DMS53 treated with DMSO at 0.1 percent for 48 hours (cell line): ENCODE data around the gene DPEP1.

ENCODE experiments used
- DNase-seq: peaks from one replicate; lab custom pipeline; 2025; ENCODE audit not compliant: unreplicated experiment; lab: John Stamatoyannopoulos, UW

Gene DPEP1

GRCh38 chr16:89598199-89598598 is 15.2 kb upstream of the DPEP1 start:
- no peak for DNase-seq

DNA sequence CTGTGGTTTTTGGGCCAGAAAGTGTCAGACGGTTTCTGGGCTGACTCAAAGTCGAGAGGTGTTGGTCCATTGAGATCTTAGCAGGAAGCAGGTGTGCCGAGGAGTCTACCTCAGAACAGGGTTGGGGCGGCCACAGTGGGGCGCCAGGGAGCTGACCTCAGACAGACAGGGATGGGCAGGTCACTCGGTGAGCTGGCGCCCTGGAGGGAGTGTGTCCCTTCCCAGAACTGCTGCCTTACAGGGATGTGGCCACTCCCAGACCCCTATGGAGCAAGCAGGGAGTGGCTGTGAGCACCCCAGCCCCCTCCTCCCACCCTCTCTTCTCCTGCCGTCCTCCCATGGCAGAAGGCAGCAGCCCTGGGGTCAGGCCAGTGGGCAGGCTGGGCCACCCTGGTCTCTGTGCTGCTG is 14.0 kb upstream of the DPEP1 start:
- peak; percentile 36 for DNase-seq

GRCh38 chr16:89599902-89600301 is 13.5 kb upstream of the DPEP1 start:
- DNase-seq, result no peak

DNA sequence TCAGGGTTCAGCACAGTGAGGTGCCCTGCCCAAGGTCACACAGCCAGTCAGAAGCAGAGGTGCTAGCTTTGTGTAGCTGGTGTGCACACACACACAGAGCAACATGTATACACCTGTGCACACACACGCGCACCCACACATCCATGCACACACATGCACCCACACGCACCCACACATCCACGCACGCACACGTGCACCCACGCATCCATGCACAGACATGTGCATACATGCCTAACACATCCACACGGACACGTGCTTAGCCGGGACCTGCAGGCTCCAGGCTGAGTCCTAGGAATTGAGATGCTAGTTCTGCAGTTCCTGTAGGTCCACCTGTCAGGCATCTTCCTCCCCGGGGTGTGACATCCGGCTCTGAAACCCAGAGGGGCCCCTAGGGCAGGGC is 13.0 kb upstream of the DPEP1 start:
- no peak for DNase-seq

DNA sequence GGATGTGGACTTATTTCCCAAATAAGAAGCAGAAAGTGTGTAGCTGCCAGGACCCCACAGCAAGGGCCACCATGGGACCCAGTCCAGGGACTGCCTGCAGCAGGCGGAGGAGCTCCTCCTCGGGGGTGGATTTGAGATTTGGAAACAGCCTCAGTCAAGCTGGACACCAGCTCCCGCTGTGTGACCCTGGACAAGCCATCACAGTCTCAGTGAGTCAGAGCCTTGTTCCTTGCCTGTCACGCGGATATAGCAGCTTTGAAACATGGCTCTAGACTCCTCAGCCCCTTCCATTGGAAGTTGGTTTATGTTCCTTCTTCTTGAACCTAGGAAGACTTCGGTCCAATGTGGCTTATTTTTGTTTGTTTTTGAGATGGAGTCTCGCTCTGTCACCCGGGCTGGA is 12.5 kb upstream of the DPEP1 start:
- no peak for DNase-seq

DNA sequence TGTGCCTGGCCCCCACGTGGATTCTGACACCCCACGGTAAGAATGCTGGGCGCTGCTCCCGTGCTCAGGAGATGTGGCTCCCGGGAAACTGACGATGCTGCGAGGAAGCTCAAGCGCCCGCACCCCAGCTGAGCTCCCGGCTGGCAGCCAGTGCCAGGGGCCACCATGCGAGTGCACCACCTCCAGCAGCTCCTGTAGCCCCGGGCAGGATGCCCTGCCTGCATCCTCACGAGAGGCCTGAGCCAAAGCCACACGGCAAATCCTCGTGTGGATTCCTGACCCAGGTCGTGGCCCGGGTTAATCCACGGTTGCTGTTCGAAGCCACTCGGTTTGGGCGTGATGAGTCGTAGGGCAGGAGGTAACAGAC is 11.6 kb upstream of the DPEP1 start:
- DNase-seq, result no peak

GRCh38 chr16:89602273-89602951 is 11.0 kb upstream of the DPEP1 start:
- no peak for DNase-seq

- no peak for DNase-seq
These were observed 10.4 kb upstream of the DPEP1 start for GRCh38 chr16:89602952-89603590.

DNA sequence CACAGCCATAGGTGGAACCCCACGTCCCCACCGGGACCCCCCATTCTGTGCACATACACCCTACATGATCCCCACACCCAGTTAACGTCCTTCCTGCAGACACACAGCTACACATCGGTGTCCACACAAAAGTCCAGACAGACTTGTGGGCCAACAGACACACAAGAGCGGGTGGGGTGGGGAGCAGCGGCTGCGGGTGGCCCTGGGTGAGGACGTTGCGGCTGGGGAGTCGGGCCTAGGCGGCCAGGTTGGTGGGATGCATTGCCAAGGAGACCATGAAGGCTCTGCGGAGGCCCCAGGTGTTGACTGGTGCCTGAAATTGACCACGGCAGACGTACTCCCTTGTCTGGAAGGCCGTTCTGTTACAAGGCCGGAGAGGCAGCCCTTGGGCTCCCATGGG is 8.7 kb upstream of the DPEP1 start:
- no peak for DNase-seq

- no peak for DNase-seq
These were observed 8.1 kb upstream of the DPEP1 start for GRCh38 chr16:89605186-89605970.

DNA sequence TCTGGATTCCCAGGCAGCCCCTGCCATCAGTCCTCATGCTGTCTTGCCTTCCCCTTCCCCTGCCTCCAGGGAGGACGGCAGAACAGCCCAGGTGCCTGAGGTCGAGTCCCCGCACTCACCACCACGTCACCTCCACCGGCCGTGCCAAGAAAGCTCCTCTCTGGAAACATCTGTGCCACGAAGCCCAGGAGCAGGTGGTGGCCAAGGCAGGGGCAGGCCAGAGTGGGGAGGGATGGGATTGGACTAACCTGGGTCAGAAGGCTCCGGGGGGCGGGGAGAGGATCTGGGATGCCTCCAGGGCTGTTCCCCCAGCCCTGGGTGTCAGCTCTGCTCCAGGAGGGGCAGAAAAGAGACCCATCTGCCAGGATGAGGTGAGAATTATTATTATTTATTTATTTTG is 7.4 kb upstream of the DPEP1 start:
- DNase-seq, result no peak

DNA sequence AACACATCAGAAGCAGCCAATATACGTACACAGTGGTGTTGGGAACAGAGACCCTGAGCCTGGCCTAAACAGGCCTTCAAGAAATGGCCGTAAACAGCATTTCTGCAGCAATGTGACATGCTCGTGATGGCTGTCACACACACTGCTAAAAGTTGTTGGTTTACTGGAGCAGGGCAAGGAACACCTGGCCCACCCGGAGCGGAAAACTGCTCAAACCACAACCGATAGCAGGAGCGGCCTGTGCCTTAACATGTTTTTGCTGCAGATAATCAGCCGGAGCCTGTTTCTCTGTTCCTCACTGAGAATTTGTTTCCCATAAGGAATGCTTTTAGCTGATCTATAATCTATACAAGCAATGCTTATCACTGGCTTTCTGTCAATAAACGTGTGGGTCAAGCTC is 6.0 kb upstream of the DPEP1 start:
- DNase-seq, result no peak

GRCh38 chr16:89607937-89608740 is 5.3 kb upstream of the DPEP1 start:
- DNase-seq, result no peak

DNA sequence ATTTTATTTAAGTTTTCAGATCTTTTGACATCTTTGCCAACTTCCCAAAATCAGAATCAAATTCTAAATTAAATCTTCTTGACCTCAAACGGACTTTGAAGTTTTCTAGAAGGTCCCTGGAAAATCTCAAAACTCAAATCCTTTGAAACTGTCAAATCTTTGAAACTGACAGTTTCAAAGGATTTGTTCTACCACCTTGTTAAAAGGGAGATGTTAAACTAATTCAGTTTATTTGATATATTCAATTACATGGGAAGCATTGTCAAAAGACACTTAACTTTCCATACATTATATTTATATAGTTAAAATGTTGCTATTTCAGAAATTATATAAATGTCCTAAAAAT is 3.4 kb upstream of the DPEP1 start:
- DNase-seq, result no peak

GRCh38 chr16:89612415-89613166 is 851 bp upstream of the DPEP1 start:
- DNase-seq, result no peak

- no peak for DNase-seq
These were observed 565 bp downstream of the DPEP1 start for GRCh38 chr16:89613954-89614459.

DNA sequence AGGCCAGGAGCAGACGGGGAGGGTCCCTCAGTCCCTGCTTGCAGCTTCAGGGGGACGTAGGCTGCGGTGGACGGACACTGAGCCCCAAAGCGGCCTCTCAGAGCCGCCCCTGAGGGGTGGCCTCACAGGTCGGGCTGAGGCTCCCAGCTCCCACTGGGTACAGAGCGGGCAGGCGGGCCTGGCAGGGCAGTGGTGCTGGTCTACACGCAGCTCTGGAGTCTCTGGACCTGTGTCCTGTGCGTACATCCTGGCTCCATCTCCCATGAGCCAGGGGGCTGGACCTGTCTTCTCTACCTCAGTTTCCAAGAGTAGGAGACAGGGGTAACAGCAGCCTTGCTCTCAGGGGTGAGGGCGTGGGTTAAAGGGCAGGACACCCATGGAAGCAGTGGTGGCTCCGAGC is 1.7 kb downstream of the DPEP1 start:
- DNase-seq, result no peak

DNA sequence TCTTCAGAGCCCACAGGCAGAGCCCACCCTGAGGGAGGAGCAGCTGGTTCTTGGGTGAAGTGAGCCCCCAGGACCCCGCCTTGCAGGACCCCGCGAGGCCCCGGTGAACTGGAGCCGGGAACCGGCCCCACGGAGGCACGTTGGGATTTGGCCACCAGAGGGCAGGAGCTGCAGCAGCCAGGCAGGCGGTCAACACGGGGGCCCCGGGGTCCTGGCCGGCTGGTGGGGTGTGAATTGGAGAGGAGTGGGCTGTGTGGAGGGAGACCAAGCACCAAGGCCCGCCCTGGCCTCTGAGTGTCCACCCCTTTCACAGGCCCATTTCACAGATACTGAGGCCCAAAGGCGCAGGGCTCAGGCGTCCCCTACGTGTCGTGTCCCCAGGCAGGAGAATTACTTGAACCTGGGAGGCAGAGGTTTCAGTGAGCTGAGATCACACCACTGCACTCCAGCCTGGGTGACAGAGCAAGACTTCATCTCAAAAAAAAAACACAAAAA is 2.2 kb downstream of the DPEP1 start:
- DNase-seq, result no peak

DNA sequence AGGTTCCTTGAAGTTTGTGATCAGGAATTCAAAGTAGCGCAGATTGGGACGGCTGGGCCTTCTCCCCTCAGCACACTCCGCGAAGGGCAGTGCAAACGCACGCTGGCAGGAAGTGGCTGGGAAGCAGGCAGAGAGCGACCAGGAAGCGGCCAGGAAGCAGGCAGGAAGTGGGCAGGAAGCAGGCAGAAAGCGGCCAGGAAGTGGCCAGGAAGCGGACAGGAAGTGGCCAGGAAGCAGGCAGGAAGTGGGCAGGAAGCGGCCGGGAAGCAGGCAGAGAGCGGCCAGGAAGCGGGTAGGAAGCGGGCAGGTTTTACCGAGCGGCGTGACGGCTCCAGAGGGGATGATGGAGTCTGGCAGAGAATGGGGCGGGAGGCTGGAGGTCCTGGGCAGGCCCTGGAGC is 3.2 kb downstream of the DPEP1 start:
- DNase-seq, result no peak

DNA sequence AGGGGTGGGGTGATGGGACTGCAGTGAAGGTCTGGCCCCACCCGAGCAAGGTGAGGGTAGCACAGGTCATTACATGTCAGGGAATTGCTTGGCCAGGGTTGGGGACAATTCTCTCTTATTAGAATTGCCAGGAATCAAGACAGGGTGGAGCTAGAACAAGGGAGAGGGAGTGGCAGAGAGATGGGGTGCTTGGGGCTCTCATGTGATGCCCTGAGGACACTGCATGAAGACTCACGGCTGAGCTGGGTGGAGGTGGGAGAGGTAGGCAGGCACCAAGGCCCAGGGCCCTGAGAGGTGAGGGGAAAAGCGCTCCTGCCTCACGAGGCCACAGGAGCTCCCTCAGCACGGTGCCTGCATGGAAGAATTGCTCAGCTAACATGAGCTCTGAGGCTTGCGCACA is 3.6 kb downstream of the DPEP1 start:
- no peak for DNase-seq
